Smooth muscle cell (in vitro differentiated cells): Measurements from ENCODE around the gene DNTT. TPM values are rescaled to one million over a fixed set of nuclear protein-coding genes. Genes with fewer than 3 reads are reported as not detected.

Source experiments
- DNase-seq: peaks from one replicate; lab custom pipeline; 2025; ENCODE audit not compliant: unreplicated experiment; lab: John Stamatoyannopoulos, UW
- H2AFZ ChIP-seq: fragments of 200-600 bp; sonication (generic); 2 replicates; pipeline ENCODE4 v1.6.0; 2016; ENCODE audit warnings: antibody characterized with exemption, low read depth, mild to moderate bottlenecking
- H3F3A ChIP-seq: fragments of 200-600 bp; sonication (generic); 2 replicates; pipeline ENCODE4 v1.6.0; 2017; ENCODE audit warnings: antibody characterized with exemption, low read depth
- H3K27ac ChIP-seq: fragments of 200-600 bp; sonication (generic); 2 replicates; pipeline ENCODE4 v1.5.1; 2016; ENCODE audit warnings: low read depth, mild to moderate bottlenecking
- H3K27me3 ChIP-seq: fragments of 200-600 bp; sonication (generic); 2 replicates; pipeline ENCODE4 v1.6.1; 2016; ENCODE audit warnings: low read depth, mild to moderate bottlenecking
- H3K36me3 ChIP-seq: fragments of 200-600 bp; sonication (generic); 2 replicates; pipeline ENCODE4 v1.5.1; 2016; ENCODE audit warnings: low read depth
- H3K4me1 ChIP-seq: fragments of 200-600 bp; sonication (generic); 2 replicates; pipeline ENCODE4 v1.5.1; 2016; ENCODE audit warnings: low read depth
- H3K4me2 ChIP-seq: fragments of 200-600 bp; sonication (generic); 2 replicates; pipeline ENCODE4 v1.6.0; 2016; ENCODE audit warnings: mild to moderate bottlenecking
- H3K4me3 ChIP-seq: fragments of 200-600 bp; sonication (generic); 2 replicates; pipeline ENCODE4 v1.5.1; 2016; ENCODE audit warnings: mild to moderate bottlenecking
- H3K79me2 ChIP-seq: fragments of 200-600 bp; sonication (generic); 2 replicates; pipeline ENCODE4 v1.6.0; 2016; ENCODE audit warnings: low read depth, mild to moderate bottlenecking
- H3K9ac ChIP-seq: fragments of 200-600 bp; sonication (generic); 2 replicates; pipeline ENCODE4 v1.6.0; 2016; ENCODE audit warnings: low read depth
- H3K9me3 ChIP-seq: fragments of 200-600 bp; sonication (generic); replicated peaks from 2 replicates; pipeline ENCODE4 v1.5.1; 2016; ENCODE audit warnings: low read depth
- H4K20me1 ChIP-seq: fragments of 200-600 bp; sonication (generic); 2 replicates; pipeline ENCODE4 v1.6.0; 2016; ENCODE audit warnings: low read depth
- WGBS: methylation state at CpG from one replicate; pipeline ENCODE4 v1.1.7; 2016; ENCODE audit warnings: low lambda C conversion rate; 5-methylcytosine and 5-hydroxymethylcytosine counted together
- polyA plus RNA-seq: library from polyadenylated mRNA; unstranded; fragments of >200 nt; fragmentation: Nextera tagmentation; extraction: Ambion mirVana; gene quantifications from 2 replicates; pipeline ENCODE4 v1.2.1, GENCODE V29; 2016
- total RNA-seq: library from RNA; depleted of rRNA; stranded (reverse); fragments of >200 nt; gene quantifications from 2 replicates; pipeline ENCODE4 v1.2.3, GENCODE V29; 2014
- TF ChIP-seq, protein P1 (sequence below): fragments of 200-600 bp; sonication (generic); IDR thresholded peaks from 2 replicates; pipeline ENCODE4 v1.5.1; 2017; ENCODE audit warnings: borderline replicate concordance, mild to moderate bottlenecking, antibody characterized with exemption; ENCODE audit not compliant: insufficient read depth, poor library complexity, severe bottlenecking

The DNTT gene
- total and polyA plus RNA-seq, 2 experiments from 2014 or later = not detected

DNA sequence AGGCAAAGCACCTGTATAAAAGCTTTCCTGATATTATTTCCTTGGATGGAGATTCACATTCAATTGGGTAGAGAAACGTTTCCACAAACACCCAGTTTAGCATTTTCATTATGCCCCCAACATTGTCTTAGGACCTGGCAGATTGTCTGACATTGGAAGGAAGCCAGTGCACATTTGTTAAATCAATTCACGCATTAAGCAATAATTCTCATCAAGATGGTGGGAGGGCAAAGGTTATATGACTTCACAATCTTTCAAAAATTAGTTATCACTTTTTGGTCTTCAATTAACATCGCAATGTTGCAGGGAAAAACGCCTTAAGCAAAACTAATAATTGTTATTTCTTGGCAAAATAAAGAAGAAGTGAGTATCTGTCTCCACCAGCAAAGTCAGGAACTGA lies 38.2 kb downstream of the DNTT start:
- Histone ChIP-seq H3K4me3 (no peak overlapping the region), H2AFZ (no peak overlapping the region), H3K4me1 (peaks cover 26% of the 10 kb centered on the region), H3K9ac (no peak overlapping the region), H3K36me3 (no peaks in the 10 kb centered on the region), H3K79me2 (no peaks in the 10 kb centered on the region), H3K27me3 (no peaks in the 10 kb centered on the region), H3F3A (no peaks in the 10 kb centered on the region), H4K20me1 (no peaks in the 10 kb centered on the region), H3K27ac (no peak overlapping the region), H3K4me2 (no peak overlapping the region), H3K9me3 (no peaks in the 10 kb centered on the region)
- no peak for DNase-seq
- 68% methylated on average over 4 of the region's 4 CpGs for WGBS
- TF ChIP-seq, protein P1, sequence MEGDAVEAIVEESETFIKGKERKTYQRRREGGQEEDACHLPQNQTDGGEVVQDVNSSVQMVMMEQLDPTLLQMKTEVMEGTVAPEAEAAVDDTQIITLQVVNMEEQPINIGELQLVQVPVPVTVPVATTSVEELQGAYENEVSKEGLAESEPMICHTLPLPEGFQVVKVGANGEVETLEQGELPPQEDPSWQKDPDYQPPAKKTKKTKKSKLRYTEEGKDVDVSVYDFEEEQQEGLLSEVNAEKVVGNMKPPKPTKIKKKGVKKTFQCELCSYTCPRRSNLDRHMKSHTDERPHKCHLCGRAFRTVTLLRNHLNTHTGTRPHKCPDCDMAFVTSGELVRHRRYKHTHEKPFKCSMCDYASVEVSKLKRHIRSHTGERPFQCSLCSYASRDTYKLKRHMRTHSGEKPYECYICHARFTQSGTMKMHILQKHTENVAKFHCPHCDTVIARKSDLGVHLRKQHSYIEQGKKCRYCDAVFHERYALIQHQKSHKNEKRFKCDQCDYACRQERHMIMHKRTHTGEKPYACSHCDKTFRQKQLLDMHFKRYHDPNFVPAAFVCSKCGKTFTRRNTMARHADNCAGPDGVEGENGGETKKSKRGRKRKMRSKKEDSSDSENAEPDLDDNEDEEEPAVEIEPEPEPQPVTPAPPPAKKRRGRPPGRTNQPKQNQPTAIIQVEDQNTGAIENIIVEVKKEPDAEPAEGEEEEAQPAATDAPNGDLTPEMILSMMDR = no peak

DNA sequence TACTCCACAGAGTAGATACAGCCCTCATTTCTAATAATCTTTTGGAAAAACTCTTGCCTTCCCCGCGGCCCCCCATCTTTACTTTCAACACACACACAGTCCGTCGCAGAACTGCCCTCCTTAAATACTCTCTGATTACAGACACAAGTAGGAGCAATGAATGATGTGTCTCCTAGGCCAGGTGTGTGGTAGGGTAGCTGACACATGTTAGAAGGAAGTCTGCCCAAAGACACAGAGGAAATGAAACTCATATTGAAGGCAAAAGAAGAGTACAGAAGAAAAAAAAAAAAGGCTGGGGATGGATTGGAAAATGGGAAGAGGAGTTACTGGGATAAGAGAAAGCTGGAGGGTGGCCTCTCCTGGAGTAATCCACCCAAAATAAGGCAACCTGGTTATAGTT lies 39.9 kb downstream of the DNTT start:
- TF ChIP-seq, protein P1 = no peak
- no peak for DNase-seq
- H2AFZ ChIP-seq = no peak overlapping the region
- H3K4me2 ChIP-seq = no peak overlapping the region
- no peaks in the 10 kb centered on the region for H3K36me3 ChIP-seq
- 96% methylated on average over 4 of the region's 4 CpGs for WGBS
- peaks cover 18% of the 10 kb centered on the region for H3K4me1 ChIP-seq
- H4K20me1 ChIP-seq = no peaks in the 10 kb centered on the region
- no peaks in the 10 kb centered on the region for H3K27me3 ChIP-seq
- no peaks in the 10 kb centered on the region for H3K79me2 ChIP-seq
- H3K9me3 ChIP-seq = no peaks in the 10 kb centered on the region
- H3K9ac ChIP-seq = no peak overlapping the region
- H3K4me3 ChIP-seq = no peak overlapping the region
- H3K27ac ChIP-seq = no peak overlapping the region
- H3F3A ChIP-seq = no peaks in the 10 kb centered on the region

DNA sequence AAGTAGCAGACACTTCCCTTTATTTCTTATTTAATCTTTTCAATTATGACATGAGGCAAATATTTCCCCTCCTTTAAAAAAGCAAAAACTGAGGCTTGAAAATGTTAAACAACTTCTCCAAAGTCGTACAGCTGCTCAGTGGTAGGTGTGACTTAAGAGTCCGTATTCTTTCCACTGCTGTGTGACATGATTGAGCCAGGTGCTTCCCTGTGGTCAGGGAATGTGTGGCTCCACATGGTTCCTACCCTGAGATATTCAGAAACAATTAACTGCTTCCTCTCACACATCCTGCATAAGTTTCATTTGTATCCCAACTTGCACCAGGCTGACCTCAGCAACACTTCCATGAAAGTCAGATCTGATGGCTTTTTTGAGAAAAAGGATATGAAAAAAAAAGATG lies 41.0 kb downstream of the DNTT start:
- DNase-seq = no peak

DNA sequence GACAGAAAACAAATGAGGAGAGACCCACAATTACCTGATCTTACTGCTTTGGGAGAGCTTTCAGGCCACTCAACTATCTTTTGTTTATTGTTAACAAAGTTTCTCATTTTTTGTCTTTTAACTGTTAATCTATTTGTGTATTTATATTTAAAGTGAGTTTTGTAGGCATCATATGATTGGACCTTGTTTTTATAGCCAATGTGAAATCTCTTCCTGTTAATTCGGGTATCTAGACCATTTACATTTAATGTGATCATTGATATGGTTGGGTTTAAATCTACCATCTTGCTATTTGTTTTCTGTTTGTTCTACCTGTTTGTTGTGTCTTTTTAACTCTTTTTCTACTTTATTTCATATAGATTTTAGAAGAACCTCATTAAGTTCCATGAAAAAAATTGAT lies 42.1 kb downstream of the DNTT start:
- Histone ChIP-seq H3K36me3 (no peaks in the 10 kb centered on the region), H3K4me2 (no peak overlapping the region), H3F3A (no peaks in the 10 kb centered on the region), H3K4me1 (peaks cover 5% of the 10 kb centered on the region), H4K20me1 (no peaks in the 10 kb centered on the region), H3K4me3 (no peak overlapping the region), H3K27me3 (no peaks in the 10 kb centered on the region), H2AFZ (no peak overlapping the region), H3K9ac (no peak overlapping the region), H3K27ac (no peak overlapping the region), H3K79me2 (no peaks in the 10 kb centered on the region), H3K9me3 (no peaks in the 10 kb centered on the region)
- DNase-seq = no peak
- TF ChIP-seq, protein P1 = no peak
- WGBS = 87% methylated on average over 1 of the region's 1 CpG

More for the DNA sequence above, 41.0 kb downstream of the DNTT start:
- TF ChIP-seq, protein P1 = no peak
- Histone ChIP-seq H3K4me1 (peaks cover 11% of the 10 kb centered on the region), H3K27ac (no peak overlapping the region), H2AFZ (no peak overlapping the region), H3K27me3 (no peaks in the 10 kb centered on the region), H3K9ac (no peak overlapping the region), H3F3A (no peaks in the 10 kb centered on the region), H4K20me1 (no peaks in the 10 kb centered on the region), H3K4me3 (no peak overlapping the region), H3K9me3 (no peaks in the 10 kb centered on the region), H3K79me2 (no peaks in the 10 kb centered on the region), H3K4me2 (no peak overlapping the region), H3K36me3 (no peaks in the 10 kb centered on the region)
- WGBS = 63% methylated on average over 2 of the region's 2 CpGs
